Right ventricle myocardium inferior (tissue), 1 donor: Measurements from ENCODE around the gene NANOS1. TPM values are rescaled to one million over a fixed set of nuclear protein-coding genes. Genes with fewer than 3 reads are reported as not detected.
"Not testable (repeated sequence)": the region's sequence is repeated elsewhere in the genome, so short reads cannot be mapped to it uniquely, and the experiment has no call there.

Source experiments
- ATAC-seq: fragments of 200-7000 bp; cut with Tn5 transposase; one replicate; pipeline ENCODE4 v1.9.1; 2020; ENCODE audit warnings: mild to moderate bottlenecking, moderate library complexity
- DNase-seq: peaks from one replicate; pipeline ENCODE4 v3.0.0; 2021; ENCODE audit errors: missing footprints
- intact Hi-C: fragments of 100-400 bp; cut with DNase I; formaldehyde crosslinking; loops from one replicate; pipeline ENCODE4 v1.11.0; 2022
- total RNA-seq: library from RNA; stranded (reverse); fragmentation: NEBNext Ultra II Directional; extraction: Animal tissue kit (Norgen Biotek cat#: 25700); gene quantifications from one replicate; pipeline ENCODE4 v1.2.1, GENCODE V29; 2021
- donor health status: DM: no; HTN: yes; CAD: no; lungs with severe emphysema.

The NANOS1 gene
- total RNA-seq, 1 donor from 2014 or later = 16.0 TPM

GRCh38 chr10:119005362-119006043 lies 24.0 kb upstream of the NANOS1 start:
- intact Hi-C loops = no loop called here
- no peak for ATAC-seq

GRCh38 chr10:119006451-119007210 lies 22.9 kb upstream of the NANOS1 start:
- DNase-seq = no peak
- ATAC-seq = no peak

More at GRCh38 chr10:119005362-119006043, 24.0 kb upstream of the NANOS1 start:
- DNase-seq = no peak

DNA sequence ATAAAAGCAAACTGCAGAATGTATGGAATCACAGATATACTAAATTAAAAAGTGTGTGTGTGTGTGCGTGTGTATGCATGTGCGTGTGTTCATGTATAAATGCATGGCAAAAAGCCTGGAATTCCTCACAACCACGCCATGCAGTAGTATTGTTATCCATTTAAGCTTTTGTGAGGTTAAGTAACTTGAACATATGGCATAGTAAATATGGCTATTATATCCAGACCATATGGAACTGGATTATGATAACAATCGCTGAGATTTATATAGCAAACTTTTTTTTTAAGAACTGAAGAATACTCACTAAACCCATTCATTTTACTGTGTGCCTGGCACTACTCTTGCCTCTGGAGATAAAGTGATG lies 22.3 kb upstream of the NANOS1 start:
- intact Hi-C loops = no loop called here
- DNase-seq (no peak), ATAC-seq (no peak)

More at GRCh38 chr10:119006451-119007210, 22.9 kb upstream of the NANOS1 start:
- intact Hi-C loops = no loop called here

DNA sequence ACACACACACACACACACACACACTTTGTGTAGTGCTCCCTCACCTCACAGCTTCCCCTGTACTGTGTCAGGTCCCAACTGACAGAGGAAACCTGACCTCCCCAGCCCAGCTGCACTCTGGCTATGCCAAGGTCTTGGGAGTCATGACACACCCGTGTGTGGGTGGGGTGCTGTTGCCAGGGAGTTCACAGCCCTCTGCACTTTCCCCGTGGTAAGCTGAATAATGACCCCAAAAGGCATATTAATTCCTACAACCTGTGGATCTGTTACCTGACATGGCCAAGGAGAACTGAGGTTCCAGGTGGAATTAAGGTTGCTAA lies 8.9 kb upstream of the NANOS1 start:
- no peak for DNase-seq
- intact Hi-C loops = loop anchor here (10.0 kb wide), 1 partner anchor 456 kb away; no protein-coding TSS in a partner anchor
- ATAC-seq = no peak

GRCh38 chr10:119022846-119023552 lies 6.5 kb upstream of the NANOS1 start:
- intact Hi-C loops = loop anchor here (10.0 kb wide), 1 partner anchor 458 kb away; no protein-coding TSS in a partner anchor
- no peak for DNase-seq
- ATAC-seq = no peak

DNA sequence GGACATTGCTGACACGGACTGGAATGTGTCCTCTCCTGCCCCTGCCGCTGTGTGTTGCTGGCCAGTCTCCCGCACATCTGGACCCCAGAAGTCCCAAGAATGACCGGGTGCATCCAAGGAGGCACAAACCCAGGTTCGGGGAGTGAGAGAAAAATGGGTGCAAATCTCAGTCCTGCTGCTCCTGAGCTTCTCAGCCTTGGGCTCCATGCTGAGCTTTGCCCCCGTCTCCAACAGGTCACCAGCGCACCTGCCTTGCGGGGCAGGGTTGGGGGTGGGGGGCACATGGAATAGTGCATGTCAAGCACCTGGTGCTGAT lies 6.0 kb upstream of the NANOS1 start:
- intact Hi-C loops = loop anchor here (10.0 kb wide), 1 partner anchor 459 kb away; no protein-coding TSS in a partner anchor
- ATAC-seq = no peak
- no peak for DNase-seq

GRCh38 chr10:119024882-119025281 lies 4.6 kb upstream of the NANOS1 start:
- ATAC-seq = no peak
- DNase-seq = no peak
- intact Hi-C loops = loop anchor here (5.0 to 10.0 kb wide), 4 partner anchors 68 to 460 kb away; no protein-coding TSS in a partner anchor

GRCh38 chr10:119025336-119025735 lies 4.2 kb upstream of the NANOS1 start:
- peak; percentile 90 for DNase-seq
- intact Hi-C loops = loop anchor here (5.0 to 10.0 kb wide), 4 partner anchors 68 to 461 kb away; no protein-coding TSS in a partner anchor
- ATAC-seq = peak; percentile 60

DNA sequence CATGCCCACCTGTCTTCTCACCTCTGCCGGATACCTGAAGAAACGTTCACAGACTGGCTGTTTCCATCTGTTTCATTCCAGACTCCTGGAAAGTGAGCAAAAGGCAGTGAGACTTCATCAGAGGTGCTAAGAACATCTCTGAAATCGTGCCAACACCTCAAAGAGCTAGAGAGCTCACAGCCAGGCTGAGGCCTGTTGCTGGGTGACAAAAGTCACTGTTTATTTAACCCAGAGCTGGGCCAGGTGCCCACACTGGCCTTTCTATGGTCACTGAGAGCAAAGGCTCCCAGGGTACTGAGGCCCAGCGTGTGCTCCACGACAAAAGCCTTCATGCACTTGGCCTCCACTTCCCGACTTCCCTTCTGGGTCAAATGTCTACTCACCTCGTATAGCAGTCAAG lies 3.7 kb upstream of the NANOS1 start:
- peak; percentile 75 for DNase-seq
- ATAC-seq = peak; percentile 71
- intact Hi-C loops = loop anchor here (5.0 to 10.0 kb wide), 4 partner anchors 68 to 461 kb away; no protein-coding TSS in a partner anchor

GRCh38 chr10:119026301-119027110 lies 3.0 kb upstream of the NANOS1 start:
- DNase-seq (no peak), ATAC-seq (no peak)
- intact Hi-C loops = loop anchor here (5.0 to 10.0 kb wide), 4 partner anchors 69 to 462 kb away; no protein-coding TSS in a partner anchor

- DNase-seq, ATAC-seq: not testable (repeated sequence)
- intact Hi-C loops = loop anchor here (5.0 to 10.0 kb wide), 4 partner anchors 71 to 464 kb away; no protein-coding TSS in a partner anchor
Observed at GRCh38 chr10:119028445-119028899, 1.0 kb upstream of the NANOS1 start.

GRCh38 chr10:119028900-119029612 lies 458 bp upstream of the NANOS1 start:
- peak; percentile 82 for ATAC-seq
- intact Hi-C loops = loop anchor here (5.0 to 10.0 kb wide), 4 partner anchors 72 to 464 kb away; no protein-coding TSS in a partner anchor
- peak; percentile 93 for DNase-seq

DNA sequence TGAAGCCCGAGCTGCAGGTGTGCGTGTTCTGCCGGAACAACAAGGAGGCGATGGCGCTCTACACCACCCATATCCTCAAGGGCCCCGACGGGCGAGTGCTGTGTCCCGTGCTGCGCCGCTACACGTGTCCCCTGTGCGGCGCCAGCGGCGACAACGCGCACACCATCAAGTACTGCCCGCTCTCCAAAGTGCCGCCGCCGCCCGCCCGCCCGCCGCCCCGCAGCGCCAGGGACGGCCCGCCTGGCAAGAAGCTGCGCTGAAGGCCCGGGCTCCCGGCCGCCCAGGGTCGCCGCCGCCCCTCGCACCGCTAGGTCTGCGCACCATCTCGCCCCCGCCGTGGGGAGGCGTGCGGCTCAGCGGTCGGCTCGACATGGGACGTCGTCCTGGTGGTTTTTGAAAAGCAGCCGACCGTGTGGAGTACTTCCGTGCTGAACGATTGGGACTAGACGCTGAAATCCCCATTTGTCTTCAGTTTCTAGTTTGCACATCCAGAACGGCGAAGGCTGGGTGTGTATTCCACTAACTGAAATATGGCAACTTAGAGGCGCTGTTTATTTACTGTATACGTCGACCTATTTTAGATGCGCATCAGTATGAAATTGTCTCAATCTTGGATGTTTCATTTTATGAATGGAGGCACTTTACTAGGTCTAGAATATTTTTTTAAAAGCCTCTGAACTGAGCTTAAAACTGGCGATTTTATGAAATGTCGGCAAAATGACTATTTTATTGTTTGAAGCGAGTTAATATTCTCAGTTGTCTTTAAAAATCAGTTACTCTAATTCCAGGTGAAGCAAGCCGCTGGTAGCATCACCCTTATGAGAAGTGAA lies 1.1 kb downstream of the NANOS1 start:
- ATAC-seq = no peak
- intact Hi-C loops = loop anchor here (5.0 kb wide), 1 partner anchor 47 kb away; no protein-coding TSS in a partner anchor

GRCh38 chr10:119031496-119032059 lies 2.1 kb downstream of the NANOS1 start:
- ATAC-seq = no peak
- no peak for DNase-seq
- intact Hi-C loops = loop anchor here (5.0 kb wide), 1 partner anchor 46 kb away; no protein-coding TSS in a partner anchor

More for the DNA sequence above, 1.1 kb downstream of the NANOS1 start:
- peak; percentile 67 for DNase-seq

DNA sequence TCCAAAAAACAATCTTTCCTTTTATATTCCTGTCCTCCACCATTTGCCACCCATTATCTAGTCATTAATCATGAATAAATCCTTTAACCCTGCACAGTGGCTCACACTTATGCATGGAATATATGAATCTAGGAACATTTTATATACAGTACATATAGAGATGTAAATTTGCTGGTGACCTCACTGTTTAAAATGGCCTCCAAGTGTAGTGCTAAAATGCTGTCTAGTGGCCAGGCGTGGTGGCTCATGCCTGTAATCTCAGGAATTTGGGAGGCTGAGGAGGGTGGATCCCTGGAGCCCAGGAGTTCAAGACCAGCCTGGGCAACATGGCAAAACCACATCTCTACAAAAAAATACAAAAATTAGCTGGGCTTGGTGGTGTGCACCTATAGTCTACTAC lies 9.6 kb downstream of the NANOS1 start:
- DNase-seq (no peak), ATAC-seq (no peak)
- intact Hi-C loops = no loop called here

GRCh38 chr10:119041326-119041725 lies 11.8 kb downstream of the NANOS1 start:
- intact Hi-C loops = no loop called here
- ATAC-seq (no peak), DNase-seq (no peak)
